IMR-90 (cell line): ENCODE measurements around the gene MROH7. TPM values are rescaled to one million over a fixed set of nuclear protein-coding genes. Genes with fewer than 3 reads are reported as not detected.

Experiments used
- ATAC-seq: fragments of 200-7000 bp; cut with Tn5 transposase; 2 replicates; pipeline ENCODE4 v1.9.1; 2020; ENCODE audit warnings: low read depth, mild to moderate bottlenecking, moderate library complexity
- BruUV-seq: library from RNA; stranded (reverse); fragments of 400-500 nt; replicated peaks from 2 replicates; lab custom pipeline; 2021; lab: Mats Ljungman, UMichigan
- CTCF ChIA-PET: fragments of 300-600 bp; formaldehyde crosslinking; extraction: SDS; loops from one replicate; lab custom pipeline; 2021; ENCODE audit warnings: antibody characterized with exemption; lab: Yijun Ruan, JAX
- POLR2A ChIA-PET: fragments of 300-600 bp; sonication (Branson Sonifier 250); formaldehyde crosslinking; loops from one replicate; lab custom pipeline; 2022; ENCODE audit warnings: antibody characterized with exemption; ENCODE audit not compliant: unreplicated experiment; lab: Charles Lee
- DNase-seq: peaks from one replicate; pipeline ENCODE4 v3.0.0; 2013
- H2AFZ ChIP-seq: replicated peaks from 2 replicates; pipeline ENCODE3; 2013; ENCODE audit warnings: low read length, mild to moderate bottlenecking; ENCODE audit not compliant: poor library complexity
- H2AK5ac ChIP-seq: 2 replicates; pipeline ENCODE4 v1.6.1; 2013; ENCODE audit warnings: low read depth, low read length, inconsistent platforms
- H2AK9ac ChIP-seq: replicated peaks from 2 replicates; pipeline ENCODE3; 2013; ENCODE audit warnings: mild to moderate bottlenecking, low read depth, low read length, moderate library complexity; ENCODE audit not compliant: poor library complexity
- H2BK120ac ChIP-seq: 2 replicates; pipeline ENCODE4 v1.6.1; 2013; ENCODE audit warnings: low read depth, low read length, inconsistent platforms
- H2BK15ac ChIP-seq: 3 replicates; pipeline ENCODE4 v1.6.1; 2013; ENCODE audit warnings: low read depth, low read length, inconsistent platforms
- H2BK20ac ChIP-seq: 2 replicates; pipeline ENCODE4 v1.6.1; 2013; ENCODE audit warnings: low read depth, mild to moderate bottlenecking, inconsistent platforms, low read length, moderate library complexity
- H2BK5ac ChIP-seq: 2 replicates; pipeline ENCODE4 v1.6.1; 2013; ENCODE audit warnings: mild to moderate bottlenecking, low read depth, low read length, inconsistent platforms; ENCODE audit not compliant: poor library complexity, severe bottlenecking
- H3K14ac ChIP-seq: replicated peaks from 2 replicates; pipeline ENCODE4 v1.6.1; 2013; ENCODE audit warnings: low read depth, low read length, inconsistent platforms
- H3K18ac ChIP-seq: 2 replicates; pipeline ENCODE4 v1.6.1; 2013; ENCODE audit warnings: low read depth, low read length, control low read depth
- H3K23ac ChIP-seq: 2 replicates; pipeline ENCODE4 v1.6.1; 2013; ENCODE audit warnings: low read depth, low read length, inconsistent platforms
- H3K27ac ChIP-seq: 2 replicates; pipeline ENCODE4 v1.5.1; 2013; ENCODE audit warnings: mild to moderate bottlenecking, control low read depth, low read length; ENCODE audit not compliant: insufficient read depth
- H3K27me3 ChIP-seq: 2 replicates; pipeline ENCODE4 v1.6.1; 2013; ENCODE audit warnings: low read length; ENCODE audit not compliant: control insufficient read depth, insufficient read depth
- H3K36me3 ChIP-seq: 2 replicates; pipeline ENCODE4 v1.6.1; 2013; ENCODE audit warnings: low read length, mixed read lengths; ENCODE audit not compliant: control insufficient read depth, insufficient read depth
- H3K4ac ChIP-seq: 2 replicates; pipeline ENCODE4 v1.6.1; 2013; ENCODE audit warnings: low read depth, low read length, inconsistent platforms
- H3K4me1 ChIP-seq: 2 replicates; pipeline ENCODE4 v1.6.1; 2013; ENCODE audit warnings: low read length, mixed read lengths; ENCODE audit not compliant: control insufficient read depth, insufficient read depth
- H3K4me2 ChIP-seq: 2 replicates; pipeline ENCODE4 v1.6.1; 2013; ENCODE audit warnings: low read depth, mild to moderate bottlenecking, control low read depth, low read length, moderate library complexity
- H3K4me3 ChIP-seq: 2 replicates; pipeline ENCODE4 v1.5.1; 2013; ENCODE audit warnings: low read depth, mild to moderate bottlenecking, control low read depth, low read length, moderate library complexity; ENCODE audit not compliant: insufficient read depth
- H3K56ac ChIP-seq: 2 replicates; pipeline ENCODE4 v1.6.1; 2013; ENCODE audit warnings: low read length, inconsistent platforms; ENCODE audit not compliant: insufficient read depth; ENCODE audit errors: extremely low read depth
- H3K79me1 ChIP-seq, 2 experiments: 2 replicates each; pipeline ENCODE4 v1.6.1; 2013; ENCODE audit warnings: low read length in 2 of 2, inconsistent platforms in 1 of 2, low read depth in 1 of 2
- H3K9ac ChIP-seq: 2 replicates; pipeline ENCODE4 v1.6.1; 2013; ENCODE audit warnings: low read depth, low read length, control low read depth
- H3K9me1 ChIP-seq: 2 replicates; pipeline ENCODE4 v1.6.1; 2013; ENCODE audit warnings: low read length, inconsistent platforms; ENCODE audit not compliant: insufficient read depth
- H3K9me3 ChIP-seq: 2 replicates; pipeline ENCODE4 v1.6.1; 2013; ENCODE audit warnings: low read length; ENCODE audit not compliant: control insufficient read depth, insufficient read depth
- H4K20me1 ChIP-seq: 2 replicates; pipeline ENCODE4 v1.6.1; 2013; ENCODE audit warnings: low read length, inconsistent platforms; ENCODE audit not compliant: insufficient read depth
- H4K5ac ChIP-seq: 2 replicates; pipeline ENCODE4 v1.6.1; 2013; ENCODE audit warnings: mild to moderate bottlenecking, low read depth, low read length, control low read depth
- H4K8ac ChIP-seq, 2 experiments: 2 replicates each; pipeline ENCODE4 v1.6.1; 2013; ENCODE audit warnings: low read depth in 2 of 2, low read length in 2 of 2, control low read depth in 1 of 2, inconsistent platforms in 1 of 2
- H4K91ac ChIP-seq: 2 replicates; pipeline ENCODE4 v1.6.1; 2013; ENCODE audit warnings: low read depth, low read length, inconsistent platforms; ENCODE audit not compliant: insufficient read depth
- CHD1 ChIP-seq: IDR thresholded peaks from 2 replicates; pipeline ENCODE4 v1.6.1; 2012; ENCODE audit warnings: low read depth, low read length, improper control_type of control experiment
- MAZ ChIP-seq: IDR thresholded peaks from 2 replicates; pipeline ENCODE4 v1.6.1; 2012; ENCODE audit warnings: low read depth, mild to moderate bottlenecking, low read length, improper control_type of control experiment, moderate library complexity, borderline replicate concordance
- NFE2L2 ChIP-seq: fragments of 150-350 bp; IDR thresholded peaks from 2 replicates; pipeline ENCODE4 v1.6.1; 2016; ENCODE audit warnings: low read depth, mild to moderate bottlenecking, low read length
- USF2 ChIP-seq: fragments of 150-350 bp; IDR thresholded peaks from 2 replicates; pipeline ENCODE4 v1.6.1; 2017; ENCODE audit warnings: mild to moderate bottlenecking, antibody characterized with exemption, low read length, low read depth
- WGBS, 2 experiments: methylation state at CpG; one replicate each; pipeline versions ENCODE4 v1.1.5 to v1.1.7; 2013; ENCODE audit warnings: missing lambda C conversion rate in 2 of 2; ENCODE audit not compliant: insufficient read length in 1 of 2; ENCODE audit errors: extremely low coverage in 2 of 2; 5-methylcytosine and 5-hydroxymethylcytosine counted together
- dilution Hi-C: fragments of 300-500 bp; cut with HindIII; formaldehyde crosslinking; loops from one replicate; pipeline ENCODE4 v1.14.3; 2018; ENCODE audit warnings: low sequenced_read_pairs; ENCODE audit not compliant: unreplicated experiment
- in situ Hi-C: fragments of 300-500 bp; cut with MboI; formaldehyde crosslinking; loops from 3 replicates; pipeline ENCODE4 v1.14.3; 2019; ENCODE audit warnings: low sequenced_read_pairs, inconsistent platforms, mixed read lengths
- intact Hi-C: fragments of 100-400 bp; cut with micrococcal nuclease; formaldehyde crosslinking; loops from 2 replicates; pipeline ENCODE4 v1.10.0; 2022
- polyA plus RNA-seq, 3 experiments: library from polyadenylated mRNA; depleted of rRNA; stranded (reverse); fragments of >200 nt; gene quantifications; 2 replicates each; pipeline ENCODE4 v1.2.3, GENCODE V29; 2012; ENCODE audit warnings: low replicate concordance in 1 of 3
- total RNA-seq: library from RNA; depleted of rRNA; stranded (reverse); fragments of >200 nt; gene quantifications from 2 replicates; pipeline ENCODE4 v1.2.3, GENCODE V29; 2012

Gene MROH7
- total and polyA plus RNA-seq, 2 of the 4 experiments (the other 2 are of a cell fraction) = not detected

GRCh38 chr1:54697896-54698295 lies 56.3 kb downstream of the MROH7 start:
- no peak overlapping the region for H2BK15ac ChIP-seq
- dilution Hi-C loops = no loop called here
- H4K20me1 ChIP-seq = no peaks in the 10 kb centered on the region
- BruUV-seq = no TSS peak
- H3K79me1 ChIP-seq = no peaks in the 10 kb centered on the region
- no peak overlapping the region for H2BK120ac ChIP-seq
- no peak overlapping the region for H4K8ac ChIP-seq
- H2AFZ ChIP-seq = no peak overlapping the region
- H3K27ac ChIP-seq = no peak overlapping the region
- intact Hi-C loops = no loop called here
- H3K4me3 ChIP-seq = no peak overlapping the region
- in situ Hi-C loops = no loop called here
- H3K9ac ChIP-seq = no peak overlapping the region
- H4K91ac ChIP-seq = no peak overlapping the region
- no peak overlapping the region for H3K56ac ChIP-seq
- H2BK20ac ChIP-seq = no peak overlapping the region
- ChIA-PET CTCF (no interaction called here), POLR2A (no interaction called here)
- H3K9me3 ChIP-seq = no peaks in the 10 kb centered on the region
- no peak overlapping the region for H3K4me2 ChIP-seq
- H2BK5ac ChIP-seq = no peak overlapping the region
- H3K9me1 ChIP-seq = no peaks in the 10 kb centered on the region
- WGBS, 2 experiments = 50% methylated on average over 1 of the region's 6 CpGs; no CpG with 5 or more reads in 1 of the 2 experiments
- H2AK9ac ChIP-seq = no peak overlapping the region
- no peak overlapping the region for H3K4ac ChIP-seq
- no peak overlapping the region for H3K14ac ChIP-seq
- H3K18ac ChIP-seq = no peak overlapping the region
- no peaks in the 10 kb centered on the region for H3K4me1 ChIP-seq
- no peaks in the 10 kb centered on the region for H3K36me3 ChIP-seq
- no peak for TF ChIP-seq MAZ
- no peak for TF ChIP-seq CHD1
- TF ChIP-seq USF2 = no peak
- no peak for TF ChIP-seq NFE2L2
- ATAC-seq (no peak), DNase-seq (no peak)
- no peak overlapping the region for H2AK5ac ChIP-seq
- no peak overlapping the region for H4K5ac ChIP-seq
- H3K23ac ChIP-seq = no peak overlapping the region
- H3K27me3 ChIP-seq = peaks cover 56% of the 10 kb centered on the region
